Adrenal gland (tissue), 5 donors: ENCODE measurements around the gene CAB39L.

Experiments used
- CTCF ChIP-seq, 6 experiments: fragments of 450-650 bp in 4 of 6; fragments of 200-600 bp in 2 of 6; sonication (generic) in 1 of 6; IDR thresholded peaks; 1 replicate in 5 of 6; 2 replicates in 1 of 6; pipeline versions ENCODE4 v1.5.1 to v1.8.0; 2016 to 2021; ENCODE audit warnings: antibody characterized with exemption in 6 of 6, mild to moderate bottlenecking in 2 of 6, moderate library complexity in 1 of 6
- POLR2A ChIP-seq, 2 donors: fragments of 450-650 bp; IDR thresholded peaks; one replicate each; pipeline ENCODE4 v1.6.1; 2017; ENCODE audit warnings: antibody characterized with exemption in 2 of 2, mild to moderate bottlenecking in 2 of 2, moderate library complexity in 1 of 2
- donor health status: DM: no; HTN: no; CAD: no.

GRCh38 chr13:49346460-49346859 lies 97.4 kb downstream of the CAB39L start:
- TF ChIP-seq CTCF (IDR thresholded peaks at IDR 0.05) (no peak), POLR2A (IDR thresholded peaks at IDR 0.05) (no peak)
